ENCODE data around the gene HOXB4.

- TF ChIP-seq POLR2AphosphoS5 (IDR thresholded peaks at IDR 0.05; ENCODE audit: low read depth, low read length) (no peak), CTCF (IDR thresholded peaks at IDR 0.05) (no peak), TAF1 (IDR thresholded peaks at IDR 0.05; ENCODE audit: borderline replicate concordance, low read depth, low read length) (no peak), RAD21 (IDR thresholded peaks at IDR 0.05; ENCODE audit: low read length) (no peak), SIN3A (IDR thresholded peaks at IDR 0.05; ENCODE audit: borderline replicate concordance, low read depth, low read length) (no peak), REST (IDR thresholded peaks at IDR 0.05; ENCODE audit: low read depth, low read length) (no peak), MAX (IDR thresholded peaks at IDR 0.05; ENCODE audit: low read depth) (no peak), EZH2phosphoT487 (IDR thresholded peaks at IDR 0.05; ENCODE audit: borderline replicate concordance, low read depth) (no peak), NRF1 (IDR thresholded peaks at IDR 0.05; ENCODE audit: low read depth, low read length) (no peak), EP300 (IDR thresholded peaks at IDR 0.05; ENCODE audit: borderline replicate concordance in 1 of 2, low read depth in 1 of 2, low read length in 1 of 2) (no peak), USF2 (IDR thresholded peaks at IDR 0.05; ENCODE audit: borderline replicate concordance, low read depth, low read length) (no peak)
Measured at GRCh38 chr17:48545022-48545375, 33.2 kb downstream of the HOXB4 start, which contains the start of gene HOXB2.

Data from SK-N-SH (cell line).